Mesothelial cell of epicardium (in vitro differentiated cells): ENCODE results near the gene FMNL2. TPM values are rescaled to one million over a fixed set of nuclear protein-coding genes. Genes with fewer than 3 reads are reported as not detected.

Experiments
- DNase-seq, 2 experiments: peaks; one replicate each; pipeline ENCODE4 v3.0.0; 2021; ENCODE audit warnings: low spot score in 2 of 2; ENCODE audit not compliant: unreplicated experiment in 2 of 2
- H3K27ac Mint-ChIP-seq: 2 replicates; pipeline ENCODE4 v1.8.0; 2021; ENCODE audit warnings: mixed read lengths
- H3K27me3 Mint-ChIP-seq: 2 replicates; pipeline ENCODE4 v1.8.0; 2021; ENCODE audit warnings: low read depth, mixed read lengths
- H3K36me3 Mint-ChIP-seq: 2 replicates; pipeline ENCODE4 v1.8.0; 2021; ENCODE audit warnings: mixed read lengths
- H3K4me1 Mint-ChIP-seq: 2 replicates; pipeline ENCODE4 v1.8.0; 2021; ENCODE audit warnings: mixed read lengths
- H3K4me3 Mint-ChIP-seq: 2 replicates; pipeline ENCODE4 v1.8.0; 2021; ENCODE audit warnings: mild to moderate bottlenecking, moderate library complexity, mixed read lengths
- H3K9me3 Mint-ChIP-seq: 2 replicates; pipeline ENCODE4 v1.8.0; 2021; ENCODE audit warnings: mixed read lengths
- CTCF ChIP-seq: fragments of 200-600 bp; sonication (generic); IDR thresholded peaks from one replicate; pipeline ENCODE4 v1.5.0; 2021; ENCODE audit warnings: antibody characterized with exemption; ENCODE audit not compliant: unreplicated experiment
- total RNA-seq: library from RNA; stranded (reverse); gene quantifications from 3 replicates; pipeline ENCODE4 v1.2.1, GENCODE V29; 2021

Gene FMNL2
- total RNA-seq, 1 donor from 2014 or later = 52.6 TPM

- Mint-ChIP-seq H3K4me1 (peaks cover 37% of the 10 kb centered on the region), H3K27ac (peak overlapping the region; percentile 89), H3K27me3 (no peaks in the 10 kb centered on the region), H3K4me3 (peak overlapping the region; percentile 90), H3K9me3 (no peaks in the 10 kb centered on the region), H3K36me3 (no peaks in the 10 kb centered on the region)
- no peak for TF ChIP-seq CTCF
- DNase-seq = no peak
Observed at GRCh38 chr2:152334701-152335015, 316 bp upstream of the FMNL2 start.

GRCh38 chr2:152335726-152336118 is 748 bp downstream of the FMNL2 start:
- DNase-seq = peak in 1 of 2 experiments; percentile 19
- Mint-ChIP-seq H3K27me3 (no peaks in the 10 kb centered on the region), H3K9me3 (no peaks in the 10 kb centered on the region), H3K27ac (no peak overlapping the region), H3K36me3 (no peaks in the 10 kb centered on the region), H3K4me1 (peaks cover 41% of the 10 kb centered on the region), H3K4me3 (peak overlapping the region; percentile 90)
- TF ChIP-seq CTCF = no peak

GRCh38 chr2:152336119-152336853 is 1.3 kb downstream of the FMNL2 start:
- Mint-ChIP-seq H3K4me1 (peaks cover 46% of the 10 kb centered on the region), H3K27me3 (no peaks in the 10 kb centered on the region), H3K27ac (peak overlapping the region; percentile 93), H3K4me3 (peak overlapping the region; percentile 90), H3K36me3 (no peaks in the 10 kb centered on the region), H3K9me3 (no peaks in the 10 kb centered on the region)
- no peak for TF ChIP-seq CTCF
- DNase-seq = peak; percentile 24 to 60

GRCh38 chr2:152336854-152337510 is 2.0 kb downstream of the FMNL2 start:
- no peak for TF ChIP-seq CTCF
- Mint-ChIP-seq H3K9me3 (no peaks in the 10 kb centered on the region), H3K36me3 (no peaks in the 10 kb centered on the region), H3K27ac (peak overlapping the region; percentile 93), H3K27me3 (no peaks in the 10 kb centered on the region), H3K4me3 (peak overlapping the region; percentile 90), H3K4me1 (peaks cover 46% of the 10 kb centered on the region)
- no peak for DNase-seq

- TF ChIP-seq CTCF = no peak
- Mint-ChIP-seq H3K27ac (peak overlapping the region; percentile 93), H3K4me1 (peaks cover 48% of the 10 kb centered on the region), H3K9me3 (no peaks in the 10 kb centered on the region), H3K27me3 (no peaks in the 10 kb centered on the region), H3K36me3 (no peaks in the 10 kb centered on the region), H3K4me3 (peak overlapping the region; percentile 90)
- no peak for DNase-seq
Observed at GRCh38 chr2:152337511-152337903, 2.5 kb downstream of the FMNL2 start.
